Stimulated activated naive B cell treated with anti-CD40 and anti-IgM and Interleukin-4, amounts not matched to agents 10 μg/mL and 1 μg/mL and 100 μg/mL, for 72 hours (primary cell): ENCODE measurements around the gene PPP1R9A.

Experiments used
- ATAC-seq, 2 donors: fragments of 150-1000 bp; cut with Tn5 transposase; replicated peaks; 2 replicates each; pipeline ENCODE4 v1.10.0; 2021; ENCODE audit warnings: moderate library complexity in 1 of 2
- DNase-seq: peaks from one replicate; pipeline ENCODE4 v3.0.0; 2021
- H3K27ac Mint-ChIP-seq: one replicate; pipeline ENCODE4 v1.8.0; 2022; ENCODE audit warnings: mild to moderate bottlenecking, mixed read lengths
- H3K27me3 Mint-ChIP-seq, 2 donors: one replicate each; pipeline ENCODE4 v1.8.0; 2022; ENCODE audit warnings: mixed read lengths in 2 of 2
- H3K36me3 Mint-ChIP-seq, 2 donors: one replicate each; pipeline ENCODE4 v1.8.0; 2022; ENCODE audit warnings: mixed read lengths in 2 of 2, mild to moderate bottlenecking in 1 of 2
- H3K4me1 Mint-ChIP-seq, 2 donors: one replicate each; pipeline ENCODE4 v1.8.0; 2022; ENCODE audit warnings: mixed read lengths in 2 of 2, mild to moderate bottlenecking in 1 of 2
- H3K4me3 Mint-ChIP-seq, 2 donors: one replicate each; pipeline ENCODE4 v1.8.0; 2022; ENCODE audit warnings: mild to moderate bottlenecking in 2 of 2, mixed read lengths in 2 of 2, moderate library complexity in 1 of 2
- H3K9me3 Mint-ChIP-seq, 2 donors: one replicate each; pipeline ENCODE4 v1.8.0; 2022; ENCODE audit warnings: mixed read lengths in 2 of 2, mild to moderate bottlenecking in 1 of 2

PPP1R9A gene

GRCh38 chr7:95054386-95054785 is 147.0 kb downstream of the PPP1R9A start:
- Mint-ChIP-seq H3K4me3 (no peak overlapping the region), H3K27ac (no peak overlapping the region), H3K4me1 (no peaks in the 10 kb centered on the region), H3K27me3 (peaks cover 0 to 4% of the 10 kb centered on the region in 2 donors), H3K9me3 (no peaks in the 10 kb centered on the region), H3K36me3 (no peaks in the 10 kb centered on the region)
- DNase-seq (no peak), ATAC-seq (no peak)

- no peaks in the 10 kb centered on the region for H3K36me3 Mint-ChIP-seq
Measured at GRCh38 chr7:95055295-95055694, 147.9 kb downstream of the PPP1R9A start.

GRCh38 chr7:95056107-95056739 is 148.8 kb downstream of the PPP1R9A start:
- Mint-ChIP-seq H3K4me3 (no peak overlapping the region), H3K9me3 (no peaks in the 10 kb centered on the region), H3K36me3 (no peaks in the 10 kb centered on the region), H3K27me3 (peaks cover 0 to 4% of the 10 kb centered on the region in 2 donors), H3K27ac (no peak overlapping the region), H3K4me1 (no peaks in the 10 kb centered on the region)
- DNase-seq, result no peak
- no peak for ATAC-seq

More at GRCh38 chr7:95055295-95055694, 147.9 kb downstream of the PPP1R9A start:
- Mint-ChIP-seq H3K4me3 (no peak overlapping the region), H3K27me3 (peaks cover 0 to 4% of the 10 kb centered on the region in 2 donors), H3K9me3 (no peaks in the 10 kb centered on the region), H3K4me1 (no peaks in the 10 kb centered on the region), H3K27ac (no peak overlapping the region)
- ATAC-seq (no peak), DNase-seq (no peak)

- no peak overlapping the region for H3K27ac Mint-ChIP-seq
- no peaks in the 10 kb centered on the region for H3K4me1 Mint-ChIP-seq
- ATAC-seq (no peak), DNase-seq (no peak)
- H3K4me3 Mint-ChIP-seq, result no peak overlapping the region
- H3K9me3 Mint-ChIP-seq, result no peaks in the 10 kb centered on the region
- peaks cover 0 to 4% of the 10 kb centered on the region in 2 donors for H3K27me3 Mint-ChIP-seq
- no peaks in the 10 kb centered on the region for H3K36me3 Mint-ChIP-seq
Measured at GRCh38 chr7:95056901-95057300, 149.5 kb downstream of the PPP1R9A start.

- H3K9me3 Mint-ChIP-seq, result no peaks in the 10 kb centered on the region
- H3K27ac Mint-ChIP-seq, result no peak overlapping the region
- H3K27me3 Mint-ChIP-seq, result peaks cover 0 to 4% of the 10 kb centered on the region in 2 donors
- DNase-seq (no peak), ATAC-seq (no peak)
- H3K36me3 Mint-ChIP-seq, result no peaks in the 10 kb centered on the region
- no peak overlapping the region for H3K4me3 Mint-ChIP-seq
- no peaks in the 10 kb centered on the region for H3K4me1 Mint-ChIP-seq
Measured at GRCh38 chr7:95059842-95060313, 152.5 kb downstream of the PPP1R9A start.

GRCh38 chr7:95062901-95063300 is 155.5 kb downstream of the PPP1R9A start:
- Mint-ChIP-seq H3K9me3 (no peaks in the 10 kb centered on the region), H3K36me3 (no peaks in the 10 kb centered on the region), H3K4me3 (no peak overlapping the region), H3K27ac (no peak overlapping the region), H3K27me3 (peaks cover 0 to 4% of the 10 kb centered on the region in 2 donors), H3K4me1 (no peaks in the 10 kb centered on the region)
- DNase-seq (no peak), ATAC-seq (no peak)

GRCh38 chr7:95066737-95067530 is 159.5 kb downstream of the PPP1R9A start:
- Mint-ChIP-seq H3K4me3 (no peak overlapping the region), H3K27ac (no peak overlapping the region), H3K9me3 (no peaks in the 10 kb centered on the region), H3K4me1 (no peaks in the 10 kb centered on the region), H3K36me3 (no peaks in the 10 kb centered on the region), H3K27me3 (no peaks in the 10 kb centered on the region)
- DNase-seq, result no peak
- ATAC-seq, result no peak

GRCh38 chr7:95088536-95089215 is 181.3 kb downstream of the PPP1R9A start:
- ATAC-seq, result no peak
- no peak overlapping the region for H3K27ac Mint-ChIP-seq
- no peaks in the 10 kb centered on the region for H3K27me3 Mint-ChIP-seq
- H3K9me3 Mint-ChIP-seq, result no peaks in the 10 kb centered on the region
- no peak for DNase-seq
- H3K4me1 Mint-ChIP-seq, result no peaks in the 10 kb centered on the region
- no peak overlapping the region for H3K4me3 Mint-ChIP-seq
- H3K36me3 Mint-ChIP-seq, result peaks cover 0 to 4% of the 10 kb centered on the region in 2 donors

- Mint-ChIP-seq H3K36me3 (peaks cover 0 to 4% of the 10 kb centered on the region in 2 donors), H3K4me1 (peaks cover 0 to 4% of the 10 kb centered on the region in 2 donors), H3K9me3 (no peaks in the 10 kb centered on the region), H3K27me3 (no peaks in the 10 kb centered on the region), H3K27ac (no peak overlapping the region), H3K4me3 (no peak overlapping the region)
- DNase-seq, result no peak
- ATAC-seq, result no peak
Measured at GRCh38 chr7:95089414-95090315, 182.3 kb downstream of the PPP1R9A start.

GRCh38 chr7:95092324-95092723 is 184.9 kb downstream of the PPP1R9A start:
- no peak overlapping the region for H3K4me3 Mint-ChIP-seq
- no peak overlapping the region for H3K27ac Mint-ChIP-seq
- DNase-seq (no peak), ATAC-seq (no peak)
- H3K27me3 Mint-ChIP-seq, result no peaks in the 10 kb centered on the region
- H3K4me1 Mint-ChIP-seq, result peaks cover 2 to 8% of the 10 kb centered on the region in 2 donors
- H3K9me3 Mint-ChIP-seq, result no peaks in the 10 kb centered on the region
- peaks cover 0 to 4% of the 10 kb centered on the region in 2 donors for H3K36me3 Mint-ChIP-seq

- H3K9me3 Mint-ChIP-seq, result no peaks in the 10 kb centered on the region
- H3K27ac Mint-ChIP-seq, result no peak overlapping the region
- ATAC-seq (no peak), DNase-seq (no peak)
- H3K4me3 Mint-ChIP-seq, result no peak overlapping the region
- peaks cover 2 to 8% of the 10 kb centered on the region in 2 donors for H3K4me1 Mint-ChIP-seq
- H3K27me3 Mint-ChIP-seq, result no peaks in the 10 kb centered on the region
- H3K36me3 Mint-ChIP-seq, result peaks cover 0 to 4% of the 10 kb centered on the region in 2 donors
Measured at GRCh38 chr7:95095259-95095965, 188.0 kb downstream of the PPP1R9A start.

GRCh38 chr7:95095966-95096540 is 188.7 kb downstream of the PPP1R9A start:
- H3K27ac Mint-ChIP-seq, result no peak overlapping the region
- no peak overlapping the region for H3K4me3 Mint-ChIP-seq
- no peaks in the 10 kb centered on the region for H3K27me3 Mint-ChIP-seq
- H3K9me3 Mint-ChIP-seq, result no peaks in the 10 kb centered on the region
- peaks cover 0 to 4% of the 10 kb centered on the region in 2 donors for H3K36me3 Mint-ChIP-seq
- H3K4me1 Mint-ChIP-seq, result peaks cover 2 to 8% of the 10 kb centered on the region in 2 donors
- DNase-seq, result no peak
- ATAC-seq, result peak in 1 of 2 donors; percentile 33

GRCh38 chr7:95097291-95097690 is 189.9 kb downstream of the PPP1R9A start:
- H3K4me1 Mint-ChIP-seq, result peaks cover 2 to 8% of the 10 kb centered on the region in 2 donors
- no peaks in the 10 kb centered on the region for H3K9me3 Mint-ChIP-seq
- no peaks in the 10 kb centered on the region for H3K36me3 Mint-ChIP-seq
- ATAC-seq, result no peak
- H3K27me3 Mint-ChIP-seq, result no peaks in the 10 kb centered on the region
- DNase-seq, result no peak
- H3K4me3 Mint-ChIP-seq, result no peak overlapping the region
- H3K27ac Mint-ChIP-seq, result no peak overlapping the region
